HT-29 (cell line): Measurements from ENCODE around the gene DRC7. TPM values are rescaled to one million over a fixed set of nuclear protein-coding genes. Genes with fewer than 3 reads are reported as not detected.
"Not testable (repeated sequence)": the region's sequence is repeated elsewhere in the genome, so short reads cannot be mapped to it uniquely, and the experiment has no call there.

Experiments used
- DNase-seq: peaks from one replicate; pipeline ENCODE4 v3.0.0-alpha.2; 2015; ENCODE audit warnings: low spot score
- total RNA-seq: library from RNA; depleted of rRNA; stranded (reverse); fragments of >200 nt; shearing (Covaris generic); gene quantifications from 2 replicates; pipeline ENCODE4 v1.2.3, GENCODE V29; 2014

DRC7 gene
- total RNA-seq, 1 experiment from 2014 or later, result not detected

DNA sequence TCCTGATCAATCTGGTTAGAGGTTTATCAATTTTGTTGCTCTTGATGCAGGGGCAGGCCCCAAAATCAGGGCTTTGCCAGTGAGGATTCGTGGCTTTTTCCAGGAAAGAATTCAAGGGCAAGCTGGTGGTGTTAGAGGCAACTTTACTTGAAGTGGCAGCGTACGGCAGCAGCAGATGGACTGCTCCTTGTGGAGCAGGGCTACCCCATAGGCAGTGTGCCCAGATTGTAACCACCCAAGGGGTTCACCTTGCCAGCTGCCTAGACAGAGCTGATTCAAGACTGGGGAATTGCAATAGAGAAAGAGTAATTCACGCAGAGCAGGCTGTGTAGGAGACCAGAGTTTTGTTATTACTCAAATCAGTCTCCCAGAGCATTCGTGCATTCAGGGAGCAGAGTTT, 16.7 kb downstream of the DRC7 start:
- DNase-seq, result no peak

DNA sequence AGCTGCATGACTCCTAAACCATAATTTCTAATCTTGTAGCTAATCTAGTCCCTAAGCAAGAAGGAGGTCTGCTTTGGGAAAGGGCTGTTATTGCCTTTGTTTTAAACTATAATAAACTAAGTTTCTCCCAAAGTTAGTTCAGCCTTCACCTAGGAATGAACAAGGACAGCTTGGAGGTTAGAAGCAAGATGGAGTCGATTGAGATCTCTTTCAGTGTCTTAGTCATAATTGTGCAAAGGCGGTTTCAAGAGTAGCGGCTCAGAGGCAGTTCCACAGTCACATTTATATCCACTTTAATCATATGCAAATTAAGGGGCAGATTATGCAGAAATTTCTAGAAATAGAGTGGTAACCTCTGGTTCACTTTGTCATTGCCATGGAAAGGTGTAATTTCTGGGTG, 17.4 kb downstream of the DRC7 start:
- DNase-seq, result no peak

DNA sequence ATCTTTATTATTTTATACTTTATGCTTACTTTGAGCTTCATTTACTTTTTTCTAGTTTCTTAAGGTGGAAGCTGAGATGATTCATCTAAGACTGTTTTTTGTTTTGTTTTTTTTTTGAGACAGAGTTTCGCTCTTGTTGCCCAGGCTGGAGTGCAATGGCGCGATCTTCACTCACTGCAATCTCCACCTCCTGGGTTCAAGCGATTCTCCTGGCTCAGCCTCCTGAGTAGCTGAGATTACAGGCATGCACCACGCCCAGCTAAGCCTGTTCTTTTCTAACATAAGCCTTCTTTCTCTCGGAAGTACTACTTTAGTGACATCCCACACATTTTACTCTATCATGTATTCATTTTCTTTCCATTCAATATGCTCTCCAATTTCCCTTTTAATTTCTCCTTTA, 18.0 kb downstream of the DRC7 start:
- not testable (repeated sequence) for DNase-seq

DNA sequence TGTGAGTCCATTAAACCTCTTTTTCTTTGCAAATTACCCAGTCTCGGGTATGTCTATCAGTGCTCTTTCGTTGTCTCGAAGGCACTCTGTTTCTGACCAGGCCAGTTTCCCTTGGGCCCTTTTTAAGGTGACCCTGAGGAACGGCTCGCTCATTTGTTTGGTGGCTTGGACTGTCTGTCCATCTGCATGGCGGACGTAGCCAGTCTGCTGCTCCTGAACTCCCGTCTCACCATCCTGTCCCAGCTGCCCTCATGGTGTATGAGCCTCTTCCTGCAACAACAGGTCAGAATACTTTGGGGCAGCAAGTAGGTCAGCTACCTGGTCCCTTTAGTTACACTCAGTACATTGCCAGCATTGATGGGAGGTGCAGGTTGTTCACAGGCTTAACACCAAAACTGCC, 19.0 kb downstream of the DRC7 start:
- DNase-seq, result no peak

DNA sequence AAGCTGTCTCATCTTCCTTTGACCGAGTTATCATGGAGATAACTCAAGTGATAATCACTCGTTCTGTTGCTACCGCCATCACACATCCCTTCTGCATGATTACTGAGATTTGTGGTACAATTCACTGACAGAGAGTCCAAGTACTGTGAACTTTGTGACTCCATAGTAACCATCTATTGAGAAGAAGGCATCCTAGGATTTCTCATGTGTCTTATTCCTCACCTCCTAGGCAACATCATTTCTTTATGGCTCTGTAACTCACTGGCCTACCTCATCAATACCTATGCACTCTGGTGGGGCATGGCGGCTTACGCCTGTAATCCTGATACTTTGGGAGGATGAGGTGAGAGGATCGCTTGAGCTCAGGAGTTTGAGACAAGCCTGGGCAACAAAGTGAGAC, 19.4 kb downstream of the DRC7 start:
- no peak for DNase-seq

DNA sequence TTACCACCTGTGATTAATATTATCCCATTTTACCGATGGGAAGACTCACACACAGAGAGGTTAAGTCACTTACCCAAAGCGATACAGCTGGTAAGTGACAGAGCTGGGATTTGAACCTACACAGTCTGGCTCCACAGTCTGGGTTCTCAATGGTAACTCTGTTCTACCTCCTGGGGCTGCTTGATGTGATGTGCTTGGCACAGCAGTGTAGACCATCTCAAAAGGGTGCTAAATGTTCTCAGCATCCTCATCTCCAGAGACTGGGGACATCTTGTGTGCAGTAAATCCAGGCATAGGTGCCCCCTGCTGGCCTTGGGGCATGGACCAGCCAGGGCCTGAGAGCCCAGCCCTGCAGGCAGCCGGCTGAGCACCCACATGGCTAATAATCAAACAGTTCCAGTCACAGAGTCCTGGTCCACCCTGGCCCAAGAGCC, 25.6 kb downstream of the DRC7 start:
- peak; percentile 73 for DNase-seq

DNA sequence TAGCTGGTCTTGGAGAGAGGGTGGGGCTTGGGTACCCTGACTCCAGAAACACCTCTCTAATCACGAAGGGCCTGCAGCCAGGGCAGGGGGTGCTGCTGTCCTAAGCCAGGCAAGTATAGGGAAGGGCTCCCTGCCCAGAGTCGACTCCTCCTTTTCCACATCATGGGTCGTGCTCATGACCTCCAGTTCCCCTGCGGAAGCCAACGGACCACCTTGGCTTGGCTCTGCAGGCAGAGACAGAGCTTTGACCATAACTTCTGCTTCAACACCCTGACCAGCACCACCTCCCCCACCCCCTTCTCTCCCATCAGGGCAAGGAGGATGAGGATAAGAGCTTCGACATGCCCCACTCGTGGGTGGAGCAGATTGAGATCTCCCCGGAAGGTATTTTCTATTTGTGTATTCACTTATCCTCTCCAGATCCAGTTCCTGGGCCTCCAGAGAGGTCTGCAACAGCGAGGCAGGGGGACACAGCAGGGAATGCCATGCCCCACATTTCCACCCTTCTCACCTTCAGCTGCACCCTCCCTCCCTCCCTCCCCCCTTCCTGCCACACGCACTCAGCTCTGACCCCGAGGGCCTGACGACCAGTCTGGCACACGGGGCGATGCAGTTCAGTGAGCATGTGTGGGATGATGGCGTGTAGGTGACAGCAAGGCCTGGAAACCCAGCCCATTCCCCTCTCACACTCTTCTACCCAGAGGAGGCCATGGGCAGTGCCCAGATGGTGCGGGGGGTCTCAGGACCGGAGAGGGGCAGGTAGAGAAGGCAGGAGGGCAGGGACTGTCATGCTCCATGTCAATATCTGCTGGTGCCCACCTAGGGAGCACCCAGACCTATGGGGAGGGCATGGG, 27.0 kb downstream of the DRC7 start:
- DNase-seq, result no peak

DNA sequence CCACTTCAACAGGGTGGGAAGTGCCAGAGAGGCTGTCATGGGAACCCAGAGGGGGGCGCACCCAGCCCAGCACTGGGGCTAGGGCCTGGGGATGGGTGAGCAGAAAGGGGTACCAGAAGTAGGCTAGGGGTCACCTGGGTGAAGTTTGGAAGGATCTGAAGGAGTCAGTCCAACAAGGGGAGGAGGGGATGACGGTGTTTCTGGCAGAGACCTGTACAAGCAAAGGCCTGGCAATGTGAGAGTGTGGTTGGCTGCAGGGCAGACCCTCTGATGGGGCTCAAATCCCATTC, 27.5 kb downstream of the DRC7 start:
- DNase-seq, result no peak

DNA sequence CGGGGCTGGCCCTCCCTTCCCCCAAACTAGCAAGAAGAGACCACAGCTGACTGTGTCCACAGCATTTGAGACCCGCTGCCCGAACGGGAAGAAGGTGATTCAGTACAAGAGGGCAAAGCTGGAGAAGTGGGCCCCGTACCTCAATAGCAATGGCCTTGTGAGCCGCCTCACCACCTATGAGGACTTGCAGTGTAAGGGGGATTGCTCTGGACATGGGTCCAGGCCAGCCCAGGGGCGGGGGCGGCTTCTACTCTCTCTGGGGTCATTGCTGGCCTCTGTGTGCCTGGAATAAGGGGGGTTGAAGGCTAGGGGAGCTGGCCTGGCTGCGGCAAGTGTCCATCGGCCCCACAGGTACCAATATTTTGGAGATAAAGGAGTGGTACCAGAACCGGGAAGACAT, 28.0 kb downstream of the DRC7 start:
- no peak for DNase-seq

DNA sequence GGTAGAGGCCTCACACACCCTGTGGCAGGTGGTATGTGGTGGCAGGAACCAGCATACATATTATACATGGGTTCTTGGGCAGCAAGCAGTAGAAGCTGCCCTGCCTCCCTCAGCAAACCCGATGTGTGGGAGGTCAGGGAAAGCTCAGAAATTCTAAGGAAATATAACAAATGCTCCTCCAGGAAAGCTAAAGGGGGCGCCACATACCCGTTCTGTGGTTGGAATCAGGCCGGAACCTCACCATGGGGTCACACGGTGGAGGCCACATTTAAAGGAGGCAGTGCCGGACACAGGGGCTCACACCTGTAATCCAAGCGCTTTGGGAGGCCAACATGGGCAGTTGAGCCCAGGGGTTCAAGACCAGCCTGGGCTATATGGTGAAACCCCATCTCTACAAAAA, 28.6 kb downstream of the DRC7 start:
- no peak for DNase-seq

DNA sequence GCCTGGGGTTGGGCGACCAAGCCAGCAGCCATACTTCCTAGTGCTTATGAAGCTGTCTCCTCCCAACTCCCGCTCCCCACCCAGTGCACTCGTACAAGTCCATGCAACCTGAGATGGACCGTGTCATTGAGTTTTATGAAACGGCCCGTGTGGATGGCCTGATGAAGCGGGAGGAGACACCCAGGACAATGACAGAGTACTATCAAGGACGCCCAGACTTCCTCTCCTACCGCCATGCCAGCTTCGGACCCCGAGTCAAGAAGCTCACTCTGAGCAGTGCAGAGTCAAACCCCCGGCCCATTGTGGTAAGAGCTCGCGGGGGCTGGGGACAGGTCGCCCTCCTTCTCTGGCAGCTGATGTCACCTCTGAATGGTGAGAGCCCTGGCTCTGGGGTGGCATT, 29.9 kb downstream of the DRC7 start:
- DNase-seq, result no peak

DNA sequence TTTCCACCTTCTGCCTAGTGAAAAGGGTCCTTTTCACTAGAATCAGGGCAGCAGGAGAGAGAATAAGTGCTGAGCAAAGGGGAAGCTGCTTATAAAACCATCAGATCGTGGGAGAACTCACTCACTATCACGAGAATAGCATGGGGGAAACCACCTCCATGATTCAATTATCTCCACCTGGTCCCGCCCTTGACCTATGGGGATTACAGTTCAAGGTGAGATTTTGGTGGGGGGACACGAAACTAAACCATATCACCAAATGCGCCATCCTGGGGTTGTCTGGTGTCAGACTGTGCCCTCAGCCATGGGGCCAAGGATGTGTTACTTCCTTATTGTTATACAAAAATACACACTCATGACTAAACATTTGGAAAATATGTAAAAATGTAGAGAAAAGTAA, 30.5 kb downstream of the DRC7 start:
- DNase-seq, result no peak

DNA sequence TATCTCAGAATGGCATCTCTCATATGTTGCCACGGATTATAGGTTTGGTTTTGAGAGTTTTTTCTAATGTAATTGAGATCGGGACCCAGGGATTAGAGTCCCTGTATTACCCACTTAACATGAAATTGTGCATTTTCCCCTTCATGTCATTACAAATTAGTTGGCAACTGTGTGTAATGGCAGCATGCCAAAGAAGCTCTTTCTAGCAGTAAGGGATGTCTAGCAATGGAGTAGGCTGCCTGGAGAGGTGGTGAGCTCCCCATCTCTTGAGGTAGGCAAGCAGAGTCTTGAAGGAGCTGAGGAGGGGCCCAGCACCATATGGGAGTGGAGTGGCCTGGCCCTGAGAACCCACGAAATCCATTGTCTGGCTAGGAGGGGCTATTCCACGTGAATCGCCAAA, 30.9 kb downstream of the DRC7 start:
- DNase-seq, result no peak

DNA sequence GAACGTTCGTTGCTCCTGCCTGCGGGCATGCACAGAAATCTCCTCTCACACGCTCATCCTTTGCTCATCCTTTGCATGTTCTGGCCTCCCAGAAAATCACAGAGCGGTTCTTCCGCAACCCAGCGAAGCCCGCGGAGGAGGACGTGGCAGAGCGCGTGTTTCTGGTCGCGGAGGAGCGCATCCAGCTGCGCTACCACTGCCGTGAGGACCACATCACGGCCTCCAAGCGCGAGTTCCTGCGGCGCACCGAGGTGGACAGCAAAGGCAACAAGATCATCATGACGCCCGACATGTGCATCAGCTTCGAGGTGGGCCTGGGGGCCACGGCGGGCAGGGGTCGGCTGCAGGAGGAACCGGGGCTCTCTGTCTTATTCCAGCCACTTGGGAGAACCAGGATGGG, 31.4 kb downstream of the DRC7 start:
- no peak for DNase-seq

DNA sequence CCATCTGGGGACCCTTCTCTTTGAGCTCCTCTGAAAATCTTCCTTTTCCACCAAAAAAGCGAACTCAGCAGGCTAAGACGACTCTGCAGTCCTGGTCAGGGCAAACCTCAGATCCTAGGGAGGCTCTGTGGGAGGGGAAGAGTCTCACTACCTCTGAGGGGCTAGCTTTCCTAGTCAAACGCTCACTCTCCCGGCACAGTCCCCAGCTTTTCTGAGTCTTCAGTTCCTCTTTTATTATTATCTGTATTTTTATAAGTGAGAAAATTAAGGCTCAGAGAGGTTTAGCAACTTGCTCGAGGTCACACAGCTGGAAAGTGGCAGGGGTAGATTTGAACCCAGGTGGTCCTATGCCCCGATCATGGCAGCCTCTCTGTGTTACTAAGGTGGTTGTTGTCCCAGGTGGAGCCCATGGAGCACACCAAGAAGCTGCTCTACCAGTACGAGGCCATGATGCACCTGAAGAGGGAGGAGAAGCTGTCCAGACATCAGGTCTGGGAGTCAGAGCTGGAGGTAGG, 31.9 kb downstream of the DRC7 start:
- no peak for DNase-seq

DNA sequence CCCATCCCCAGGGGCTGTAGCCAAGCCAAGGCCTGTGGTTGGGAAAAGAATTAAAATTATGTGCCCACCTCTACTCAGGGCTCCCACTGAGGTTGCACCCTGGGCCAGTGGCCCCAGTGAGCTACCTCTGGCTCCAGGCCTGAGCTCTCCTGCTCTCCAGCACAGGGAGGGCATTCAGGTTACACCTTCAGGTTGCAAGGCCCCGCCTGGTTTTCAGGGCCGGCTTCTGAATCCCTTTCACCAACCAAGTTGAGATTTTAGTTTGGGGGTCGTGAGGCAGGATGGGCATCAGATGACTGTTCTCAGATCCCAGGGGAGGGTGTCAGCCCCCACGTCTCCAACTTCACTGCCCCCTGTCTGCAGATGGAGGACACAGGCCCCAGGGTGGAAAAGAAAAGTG, 33.0 kb downstream of the DRC7 start:
- no peak for DNase-seq

DNA sequence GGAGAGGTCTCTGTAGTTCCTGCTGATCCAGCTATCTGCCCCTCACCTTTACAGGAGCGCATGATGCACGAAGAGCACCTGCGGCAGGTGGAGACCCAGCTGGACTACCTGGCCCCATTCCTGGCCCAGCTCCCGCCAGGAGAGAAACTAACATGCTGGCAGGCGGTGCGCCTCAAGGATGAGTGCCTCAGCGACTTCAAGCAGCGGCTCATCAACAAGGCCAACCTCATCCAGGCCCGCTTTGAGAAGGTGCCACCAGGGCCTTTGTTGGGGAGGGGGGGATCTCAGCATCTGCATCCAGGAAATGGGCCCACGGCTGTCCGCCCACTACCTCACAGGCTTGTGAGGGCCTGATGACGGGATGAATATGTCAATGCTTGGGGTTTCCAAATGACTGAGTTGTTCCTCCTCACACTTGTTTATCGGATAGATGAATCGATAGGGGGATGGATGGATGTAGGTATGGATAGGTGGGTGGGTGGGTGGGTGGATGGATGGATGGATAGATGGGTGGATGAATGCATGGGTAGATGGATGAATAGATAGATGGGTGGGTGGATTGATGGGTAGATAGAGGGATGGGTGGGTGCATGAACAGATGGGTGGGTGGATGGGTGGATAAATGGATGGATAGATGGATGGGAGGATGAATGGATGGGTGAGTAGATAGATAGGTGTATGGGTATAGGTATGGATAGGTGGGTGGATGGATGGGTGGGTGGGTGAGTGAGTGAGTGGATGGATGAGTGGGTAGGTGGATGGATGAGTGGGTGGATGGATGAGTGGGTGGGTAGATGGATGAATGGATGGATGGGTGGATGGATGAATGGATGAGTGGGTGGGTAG, 34.0 kb downstream of the DRC7 start:
- no peak for DNase-seq

DNA sequence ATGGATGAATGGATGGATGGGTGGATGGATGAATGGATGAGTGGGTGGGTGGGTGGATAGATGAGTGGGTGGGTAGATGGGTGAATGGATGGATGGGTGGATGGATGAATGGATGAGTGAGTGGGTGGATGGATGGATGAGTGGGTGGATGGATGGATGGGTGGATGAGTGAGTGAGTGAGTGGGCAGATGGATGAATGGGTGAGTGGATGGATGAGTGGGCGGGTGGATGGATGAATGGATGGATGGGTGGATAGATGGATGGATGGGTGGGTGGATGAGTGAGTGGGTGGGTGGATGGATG, 34.5 kb downstream of the DRC7 start:
- DNase-seq, result no peak

DNA sequence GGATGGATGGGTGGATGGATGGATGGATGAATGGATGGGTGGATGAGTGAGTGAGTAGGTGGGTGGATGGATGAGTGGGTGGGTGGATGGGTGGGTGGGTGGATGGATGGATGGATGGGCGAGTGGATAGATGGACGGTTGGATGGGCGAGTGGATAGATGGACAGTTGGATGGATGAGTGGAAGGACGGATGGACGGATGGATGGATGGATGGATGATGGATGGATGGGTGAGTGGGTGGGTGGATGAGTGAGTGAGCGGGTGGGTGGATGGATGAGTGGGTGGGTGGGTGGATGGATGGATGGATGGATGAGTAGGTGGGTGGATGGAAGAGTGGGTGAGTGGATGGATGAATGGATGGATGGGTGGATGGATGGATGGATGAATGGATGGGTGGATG, 35.2 kb downstream of the DRC7 start:
- DNase-seq, result not testable (repeated sequence)

DNA sequence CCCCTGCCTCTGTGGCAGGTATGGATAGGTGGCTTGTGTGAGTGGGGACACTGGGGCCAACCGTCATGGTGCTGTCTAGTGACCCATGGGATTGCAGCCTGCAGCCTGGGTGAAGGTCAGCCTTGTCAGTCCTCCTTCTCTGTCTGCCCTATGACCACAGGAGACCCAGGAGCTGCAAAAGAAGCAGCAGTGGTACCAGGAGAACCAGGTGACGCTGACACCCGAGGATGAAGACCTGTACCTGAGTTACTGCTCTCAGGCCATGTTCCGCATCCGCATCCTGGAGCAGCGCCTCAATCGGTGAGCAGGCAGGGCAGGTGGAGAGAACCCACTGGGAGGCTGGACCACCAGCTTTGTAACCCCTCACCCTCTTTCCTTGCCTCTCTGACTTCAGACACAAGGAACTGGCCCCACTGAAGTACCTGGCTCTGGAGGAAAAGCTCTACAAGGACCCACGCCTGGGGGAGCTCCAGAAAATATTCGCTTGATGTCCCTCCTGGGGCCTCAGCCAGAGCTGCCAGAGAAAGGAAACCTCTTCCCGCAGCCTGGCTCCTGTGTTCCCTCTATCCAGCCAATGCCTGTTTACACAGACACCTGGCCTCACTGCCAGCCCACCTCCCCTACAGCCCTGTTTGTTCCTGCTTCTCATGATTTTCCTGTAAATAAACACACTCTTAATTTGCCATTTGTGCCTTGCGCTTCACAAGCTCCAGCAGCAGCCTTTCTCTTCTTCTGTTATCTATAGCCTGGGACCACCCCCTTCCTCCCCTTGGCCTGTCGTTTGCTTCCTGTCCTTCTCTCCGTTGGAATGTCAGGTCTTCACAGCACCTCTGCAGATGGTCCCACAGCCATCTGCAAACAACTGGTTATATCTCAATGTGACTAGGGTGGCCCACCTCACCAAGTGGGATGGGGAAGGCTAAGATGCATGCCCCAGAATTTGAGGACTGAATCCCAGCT, 36.4 kb downstream of the DRC7 start:
- no peak for DNase-seq

DNA sequence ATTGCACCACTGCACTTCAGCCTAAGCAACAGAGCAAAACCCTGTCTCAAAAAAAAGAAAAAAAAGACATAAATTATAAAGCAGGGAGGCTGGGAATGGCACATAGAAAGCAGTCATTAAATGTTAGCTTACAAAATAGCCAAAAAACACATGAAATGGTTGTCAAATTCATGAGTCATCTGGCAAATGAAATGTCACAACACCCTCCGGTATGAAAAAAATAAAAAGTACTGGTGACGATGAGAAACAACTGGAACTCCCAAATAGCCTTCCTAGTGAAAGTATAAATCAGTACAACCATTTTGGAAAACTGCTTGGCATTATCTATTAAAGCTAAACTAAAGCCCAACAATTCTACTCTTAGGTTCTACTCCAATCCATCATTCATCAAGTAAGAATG, 37.4 kb downstream of the DRC7 start:
- no peak for DNase-seq

DNA sequence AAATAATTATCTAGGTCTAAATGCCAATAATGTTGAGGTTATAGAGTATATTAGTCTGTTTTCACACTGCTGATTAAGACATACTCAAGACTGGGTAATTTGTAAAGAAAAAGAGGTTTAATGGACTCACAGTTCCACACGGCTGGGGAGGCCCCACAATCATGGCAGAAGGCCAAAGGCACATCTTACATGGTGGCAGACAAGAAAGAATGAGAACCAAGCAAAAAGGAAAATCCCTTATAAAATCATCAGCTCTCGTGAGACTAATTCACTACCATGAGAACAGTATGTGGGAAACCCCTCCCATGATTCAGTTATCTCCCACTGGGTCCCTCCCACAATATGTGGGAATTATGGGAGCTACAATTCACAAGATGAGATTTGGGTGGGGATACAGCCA, 38.1 kb downstream of the DRC7 start:
- DNase-seq, result no peak
